Measurements from ENCODE around the gene XRCC1.
"Not testable (repeated sequence)": the region's sequence is repeated elsewhere in the genome, so short reads cannot be mapped to it uniquely, and the experiment has no call there.

Gene XRCC1, protein sequence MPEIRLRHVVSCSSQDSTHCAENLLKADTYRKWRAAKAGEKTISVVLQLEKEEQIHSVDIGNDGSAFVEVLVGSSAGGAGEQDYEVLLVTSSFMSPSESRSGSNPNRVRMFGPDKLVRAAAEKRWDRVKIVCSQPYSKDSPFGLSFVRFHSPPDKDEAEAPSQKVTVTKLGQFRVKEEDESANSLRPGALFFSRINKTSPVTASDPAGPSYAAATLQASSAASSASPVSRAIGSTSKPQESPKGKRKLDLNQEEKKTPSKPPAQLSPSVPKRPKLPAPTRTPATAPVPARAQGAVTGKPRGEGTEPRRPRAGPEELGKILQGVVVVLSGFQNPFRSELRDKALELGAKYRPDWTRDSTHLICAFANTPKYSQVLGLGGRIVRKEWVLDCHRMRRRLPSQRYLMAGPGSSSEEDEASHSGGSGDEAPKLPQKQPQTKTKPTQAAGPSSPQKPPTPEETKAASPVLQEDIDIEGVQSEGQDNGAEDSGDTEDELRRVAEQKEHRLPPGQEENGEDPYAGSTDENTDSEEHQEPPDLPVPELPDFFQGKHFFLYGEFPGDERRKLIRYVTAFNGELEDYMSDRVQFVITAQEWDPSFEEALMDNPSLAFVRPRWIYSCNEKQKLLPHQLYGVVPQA

DNA sequence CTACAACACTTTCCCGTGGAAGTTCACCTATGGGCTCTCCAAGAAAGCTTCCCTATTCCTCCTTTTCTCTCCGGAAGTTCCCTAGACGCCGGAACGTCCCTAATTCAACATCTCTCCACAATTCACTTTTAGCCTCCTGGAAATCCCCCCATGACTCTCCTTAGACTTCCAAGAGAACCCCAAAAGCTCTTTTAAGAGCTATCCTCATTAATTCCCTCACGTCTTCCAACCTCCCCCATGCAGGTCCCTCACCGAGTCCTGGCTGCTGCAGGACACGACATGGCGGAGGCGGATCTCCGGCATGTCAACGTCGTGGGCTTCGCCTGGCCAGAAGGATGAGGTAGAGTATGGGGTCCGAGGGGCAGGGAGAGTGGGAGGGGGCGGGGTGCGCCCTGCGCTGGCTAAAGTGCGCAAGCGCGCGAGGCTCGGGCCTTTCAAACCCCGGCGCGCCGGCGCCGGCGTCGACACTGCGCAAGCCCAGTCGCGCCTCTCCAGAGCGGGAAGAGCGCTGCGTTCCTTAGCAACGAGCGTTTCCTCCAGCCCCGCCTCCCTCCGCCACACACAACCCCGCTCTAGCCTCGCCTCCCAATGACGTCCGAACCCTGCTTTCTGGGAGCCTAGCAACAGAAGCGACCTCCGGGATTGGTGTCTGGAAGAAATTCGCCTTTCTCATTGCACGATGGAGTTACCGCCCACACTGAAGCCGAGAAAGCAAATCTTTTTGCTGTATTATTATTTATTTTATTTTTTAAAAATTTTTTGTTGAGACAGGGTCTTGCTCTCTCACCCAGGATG, at the start of gene XRCC1, which contains the start of gene PINLYP:
TSS of gene XRCC1 (minus strand) at position 372 of the 795 bp plus-strand sequence. CDS start at position 303, 69 bp downstream.
TSS of gene PINLYP (plus strand) at position 646 of the 795 bp plus-strand sequence. CDS start 1,391 bp downstream, outside the sequence.
- peak; percentile 99 for DNase-seq

DNA sequence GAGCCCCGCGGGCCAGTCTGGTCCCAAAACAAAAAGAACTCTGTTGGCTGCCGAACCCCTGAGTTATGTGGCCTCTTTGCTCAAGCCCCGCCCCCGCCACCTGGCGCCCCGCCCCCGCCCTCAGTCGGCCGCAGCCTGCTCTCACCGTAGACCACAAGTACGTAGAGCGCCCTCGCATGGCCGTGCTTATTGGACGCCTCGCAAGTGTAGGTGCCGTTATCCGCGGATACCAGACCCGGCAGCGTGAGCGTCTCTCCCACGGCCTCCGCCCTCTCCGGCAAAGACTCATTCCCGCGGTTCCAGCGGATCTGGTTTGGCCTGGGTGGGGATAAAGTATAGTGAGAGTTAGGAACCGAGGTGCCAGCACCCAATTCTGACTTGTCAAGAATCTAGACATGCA, 49.6 kb upstream of the XRCC1 start:
- DNase-seq = no peak

DNA sequence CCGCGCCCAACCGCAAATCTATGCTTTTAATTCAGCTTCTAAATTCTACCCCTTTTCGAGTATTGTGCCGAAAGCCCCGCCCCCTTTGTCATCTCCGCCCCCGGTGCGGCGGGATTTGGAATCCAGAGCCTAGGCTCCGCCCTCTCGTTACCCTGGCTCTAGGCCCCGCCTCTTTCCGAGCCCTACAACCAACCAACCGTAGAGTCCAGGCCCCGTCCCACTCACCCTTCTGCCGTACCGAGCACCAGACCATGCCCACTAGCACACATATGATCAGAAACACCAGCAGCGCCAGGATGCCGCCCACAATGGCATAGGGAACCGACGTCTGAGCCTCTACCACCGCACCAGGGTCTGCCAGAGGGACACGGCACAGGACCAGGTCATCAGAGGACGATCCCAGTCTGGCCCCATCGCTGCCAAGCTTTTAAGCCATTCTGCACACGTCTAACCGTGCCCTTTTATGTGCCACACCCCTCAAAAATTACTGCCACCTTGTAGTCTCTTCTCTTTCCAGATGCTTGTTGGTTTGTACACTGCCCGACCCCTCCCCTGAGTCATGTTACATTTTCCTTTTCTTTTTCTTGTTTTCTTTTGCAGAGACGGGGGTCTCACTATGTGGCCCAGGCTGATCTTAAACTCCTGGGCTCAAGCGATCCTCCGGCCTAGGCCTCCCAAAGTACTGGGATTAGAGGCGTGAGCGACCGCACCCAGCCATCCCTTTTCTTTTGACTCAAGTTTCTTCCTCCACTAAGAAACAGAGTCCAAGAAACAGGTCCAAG, 48.8 kb upstream of the XRCC1 start:
- DNase-seq = no peak

DNA sequence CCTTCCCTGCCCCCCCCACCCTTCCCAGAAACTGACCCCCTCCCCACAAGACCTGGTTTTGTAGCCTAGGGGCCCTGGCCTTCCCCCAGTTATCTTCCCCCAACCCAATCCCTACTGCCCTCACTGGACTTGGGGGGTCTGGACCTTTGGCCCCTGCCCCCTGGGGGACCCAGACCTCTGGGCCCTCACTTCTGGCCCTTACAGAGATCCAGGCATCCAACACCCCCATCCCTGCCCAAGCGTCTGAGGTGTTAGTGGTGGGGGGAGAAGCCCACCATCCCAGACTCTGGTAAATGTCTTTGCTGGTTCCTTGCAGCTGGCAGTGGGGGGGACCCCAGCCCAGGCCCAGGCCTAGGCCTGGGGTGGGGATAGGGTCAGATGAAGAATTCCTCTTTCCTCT, 47.6 kb upstream of the XRCC1 start:
- DNase-seq = no peak

DNA sequence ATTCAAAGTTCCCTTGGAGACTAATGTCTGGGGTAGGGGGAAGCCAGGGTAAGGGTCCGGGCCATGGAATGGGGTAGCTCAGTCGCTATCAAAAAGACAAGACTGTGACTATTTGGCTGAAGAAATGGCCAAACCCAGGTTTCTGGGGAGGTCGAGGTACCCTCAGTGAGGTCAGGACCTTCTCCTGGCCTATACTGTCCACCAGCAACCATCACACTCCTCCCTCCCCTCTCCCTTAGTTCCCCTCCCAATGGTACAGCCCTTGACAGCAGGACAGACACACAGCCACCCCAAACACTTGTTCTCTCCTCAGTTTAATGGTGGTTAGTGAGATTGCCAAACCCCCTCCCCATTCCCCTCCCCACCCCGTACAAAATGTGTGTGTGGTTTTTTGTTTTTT, 46.7 kb upstream of the XRCC1 start:
- DNase-seq = no peak

DNA sequence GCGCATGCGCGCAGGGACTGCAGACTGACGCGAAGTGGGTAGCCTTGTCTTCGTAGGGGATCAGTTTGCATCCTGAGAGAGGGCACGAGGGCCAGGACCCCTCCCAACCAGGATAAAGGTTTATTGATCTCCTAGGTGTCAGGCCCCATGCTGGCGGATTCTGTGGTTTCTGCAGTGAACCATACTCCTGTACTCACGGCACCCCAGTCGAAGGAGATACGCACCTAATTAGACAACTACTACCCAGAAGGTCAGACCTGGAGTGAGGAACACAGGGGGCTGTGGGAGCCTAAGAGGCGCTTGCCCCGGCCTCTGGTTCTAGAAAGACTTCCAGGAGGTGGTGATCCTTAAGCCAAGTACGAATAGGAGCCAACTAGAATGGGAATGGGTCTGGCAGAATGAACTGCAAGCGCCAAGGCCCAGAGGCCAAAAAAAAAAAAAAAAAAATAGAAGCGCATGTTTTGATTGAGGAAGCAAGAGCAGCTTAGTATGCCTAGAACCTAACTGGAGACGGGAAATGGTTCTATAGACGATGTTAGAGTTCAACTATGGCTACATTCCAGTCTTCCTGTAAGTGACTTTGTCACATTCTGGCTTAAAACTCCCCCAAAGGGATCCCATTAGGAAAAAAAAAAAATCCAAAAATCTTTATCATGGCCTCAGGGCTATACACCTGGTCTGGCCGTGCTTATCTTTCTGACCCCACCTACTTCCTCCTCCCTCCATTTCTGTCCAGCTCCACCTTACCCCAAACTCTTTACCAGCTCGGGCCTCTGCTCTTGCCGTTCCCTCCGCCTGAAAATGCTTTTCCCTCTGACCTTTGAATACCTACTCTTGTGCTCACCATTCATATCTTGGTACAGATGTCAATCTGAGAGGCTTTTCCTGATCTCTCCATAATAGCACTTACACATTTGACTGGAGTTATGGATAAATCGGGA, 45.0 kb upstream of the XRCC1 start:
- DNase-seq = no peak

DNA sequence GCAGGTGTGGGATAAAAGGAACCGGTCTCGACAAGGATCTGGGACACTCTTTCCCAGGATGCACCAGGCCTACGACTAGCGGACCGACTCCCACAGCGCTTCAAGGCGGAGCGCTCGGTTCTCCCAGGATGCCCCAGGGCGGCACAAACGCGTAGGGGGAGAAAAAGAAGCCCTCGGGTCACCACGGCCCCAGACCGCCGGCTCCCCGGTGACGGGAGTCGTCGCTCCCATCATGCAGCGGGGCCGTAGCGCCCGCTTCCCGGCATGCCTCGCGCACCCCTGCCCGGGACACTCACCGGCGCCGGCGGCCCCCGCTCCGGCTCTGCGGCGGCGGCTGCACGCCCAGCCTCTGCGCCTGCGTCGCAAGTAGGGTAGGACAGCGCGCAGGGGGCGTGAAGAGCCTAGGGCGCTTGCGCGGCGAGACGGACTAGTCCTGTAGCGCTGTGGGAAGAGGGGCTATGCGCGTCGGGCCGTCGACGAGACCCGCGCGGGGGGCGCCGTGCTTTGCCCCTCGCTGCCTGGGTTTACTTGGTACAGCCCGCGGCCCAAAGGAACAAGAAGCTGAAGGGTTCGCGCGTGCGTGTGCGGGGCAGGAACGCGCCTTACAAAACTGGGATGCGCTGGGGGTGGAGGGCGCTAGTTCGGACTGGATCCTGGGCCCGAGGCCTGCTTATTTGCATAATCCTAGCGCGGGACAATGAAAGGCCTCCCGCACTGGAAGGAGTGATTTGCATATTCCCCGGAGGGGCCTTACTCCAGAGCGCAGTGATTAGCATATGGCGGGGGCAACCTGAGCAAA, 44.1 kb upstream of the XRCC1 start, which contains the start of gene ZNF428:
TSS of gene ZNF428 (minus strand) at position 368 of the 799 bp plus-strand sequence. CDS start 5,325 bp downstream, outside the sequence.
- peak; percentile 87 for DNase-seq

DNA sequence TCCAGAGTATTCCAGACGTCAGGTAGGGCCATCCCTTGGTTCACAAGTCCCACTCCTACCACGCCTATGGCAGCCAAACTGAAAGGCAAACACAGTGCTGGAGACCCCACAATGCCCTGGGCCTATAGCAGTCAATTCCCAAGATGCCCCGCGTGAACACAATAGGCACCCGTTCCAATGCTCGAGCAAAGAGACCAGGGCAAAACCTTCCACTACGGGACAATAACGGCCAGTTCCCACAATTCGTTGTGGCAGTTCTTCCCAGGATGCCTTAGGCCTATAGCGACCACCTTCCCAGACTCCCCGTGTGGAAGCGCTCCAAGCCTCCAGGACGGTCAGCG, 43.6 kb upstream of the XRCC1 start:
- no peak for DNase-seq

DNA sequence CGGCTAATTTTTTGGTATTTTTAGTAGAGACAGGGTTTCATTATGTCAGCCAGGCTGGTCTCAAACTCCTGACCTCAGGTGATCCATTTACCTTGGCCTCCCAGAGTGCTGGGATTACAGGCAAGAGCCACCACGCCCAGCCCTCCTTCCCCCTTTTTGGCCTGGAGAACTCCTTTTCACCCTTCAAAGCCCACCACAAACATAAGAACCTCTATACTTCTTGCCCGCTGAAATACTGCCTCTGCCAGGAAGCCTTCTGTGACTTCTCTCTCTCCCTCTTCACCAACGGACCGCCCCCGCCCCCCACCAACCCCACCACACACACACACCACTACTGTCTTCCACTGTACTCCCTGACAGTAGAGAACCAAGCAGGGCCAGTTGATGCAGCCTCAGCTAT, 41.6 kb upstream of the XRCC1 start:
- no peak for DNase-seq

DNA sequence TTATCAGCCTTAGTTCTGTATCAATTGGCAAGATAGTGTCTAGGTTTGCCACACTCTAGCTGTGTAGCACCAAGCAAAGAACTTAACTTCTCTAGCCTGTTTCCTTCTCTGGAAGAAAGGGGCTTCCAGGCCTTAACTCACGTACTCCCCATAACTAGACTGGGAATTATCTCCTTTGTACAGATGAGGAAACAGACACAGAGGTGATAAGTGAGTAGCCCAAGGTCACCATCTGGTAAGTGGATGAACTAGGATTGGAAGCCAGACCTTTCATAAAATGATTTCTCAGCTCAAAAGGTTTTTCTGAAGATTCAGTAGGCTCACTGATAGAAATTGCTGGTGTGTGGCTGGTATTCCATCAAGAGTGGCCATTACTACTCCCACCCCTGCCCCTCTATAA, 41.0 kb upstream of the XRCC1 start:
- DNase-seq = no peak

DNA sequence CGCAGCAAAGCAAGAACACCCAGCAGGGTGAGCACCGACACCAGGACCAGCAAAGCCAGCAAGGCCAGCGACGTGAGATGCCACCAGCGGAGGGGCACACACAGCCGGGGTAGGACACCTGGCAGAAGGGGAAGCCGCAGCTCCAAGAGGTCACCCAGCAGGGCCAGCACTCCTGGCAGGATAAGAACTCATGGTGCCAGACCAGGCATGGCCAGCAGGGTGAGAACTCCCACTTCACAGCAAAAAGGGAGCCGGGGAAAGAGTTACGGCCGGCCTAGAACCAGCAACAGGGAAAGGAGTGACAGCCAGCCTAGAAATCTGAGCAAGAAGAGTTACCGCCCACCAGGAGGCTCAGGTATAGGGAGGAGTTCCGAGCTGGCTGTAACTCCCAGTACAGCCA, 37.0 kb upstream of the XRCC1 start:
- no peak for DNase-seq

DNA sequence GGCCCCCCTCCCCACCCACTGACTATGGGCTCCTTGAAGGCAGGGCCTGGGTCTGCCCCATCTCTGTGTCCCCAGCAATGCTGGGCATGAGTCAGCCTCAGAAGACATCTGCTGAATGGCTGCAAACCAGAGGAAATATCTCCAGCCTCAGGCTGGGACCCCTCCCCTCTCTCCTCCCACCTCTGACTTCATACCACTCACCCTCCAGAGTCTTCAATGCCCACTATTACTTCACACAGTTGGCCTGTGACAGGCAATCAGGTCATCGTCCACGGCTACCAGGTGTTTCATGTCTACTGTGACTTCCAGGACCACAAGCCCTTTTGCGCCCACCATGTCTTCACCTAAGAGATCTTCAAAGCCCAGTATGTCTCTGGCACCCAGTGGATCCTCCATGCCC, 36.5 kb upstream of the XRCC1 start, which contains the start of gene SRRM5:
TSS of gene SRRM5 (plus strand) at position 301 of the 400 bp plus-strand sequence. CDS start at position 335, 34 bp downstream.
- DNase-seq = no peak

DNA sequence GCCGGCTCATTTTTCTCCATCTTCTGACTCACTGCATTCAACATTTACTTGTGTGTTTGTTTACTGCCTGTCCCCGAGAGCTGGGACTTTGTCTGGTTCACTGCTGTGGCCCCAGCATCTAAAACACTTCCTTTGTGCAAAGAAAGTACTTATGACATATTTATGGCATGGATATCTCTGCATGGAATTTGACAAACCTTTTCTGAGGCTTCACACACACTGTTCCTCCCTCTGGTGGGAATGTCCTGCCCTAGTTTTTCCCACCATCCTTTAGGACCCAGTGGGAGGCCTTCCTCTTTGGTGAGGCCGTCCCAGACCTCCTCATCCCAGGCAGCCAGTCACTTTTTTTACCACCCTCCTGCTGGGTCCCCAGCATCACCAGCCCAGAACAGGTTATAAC, 35.2 kb upstream of the XRCC1 start:
- no peak for DNase-seq

DNA sequence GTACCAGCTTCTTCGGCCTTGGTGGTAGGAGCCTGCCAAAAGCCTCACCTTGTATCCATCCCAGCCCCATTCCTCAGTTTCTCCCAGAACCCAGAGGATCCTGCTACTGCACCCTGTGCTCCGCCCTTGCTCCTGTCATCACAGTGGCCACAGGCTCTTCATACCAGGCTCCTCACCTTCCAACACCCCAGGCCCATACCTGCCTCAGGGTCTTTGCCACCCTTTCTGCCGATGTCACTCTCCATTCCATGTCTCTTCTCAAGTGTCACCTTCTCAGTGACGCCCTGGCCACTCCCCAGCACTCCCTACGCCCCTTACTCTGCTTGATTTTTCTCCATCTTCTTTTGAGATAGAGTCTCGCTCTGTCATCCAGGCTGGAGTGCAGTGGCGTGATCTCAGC, 34.5 kb upstream of the XRCC1 start:
- no peak for DNase-seq

DNA sequence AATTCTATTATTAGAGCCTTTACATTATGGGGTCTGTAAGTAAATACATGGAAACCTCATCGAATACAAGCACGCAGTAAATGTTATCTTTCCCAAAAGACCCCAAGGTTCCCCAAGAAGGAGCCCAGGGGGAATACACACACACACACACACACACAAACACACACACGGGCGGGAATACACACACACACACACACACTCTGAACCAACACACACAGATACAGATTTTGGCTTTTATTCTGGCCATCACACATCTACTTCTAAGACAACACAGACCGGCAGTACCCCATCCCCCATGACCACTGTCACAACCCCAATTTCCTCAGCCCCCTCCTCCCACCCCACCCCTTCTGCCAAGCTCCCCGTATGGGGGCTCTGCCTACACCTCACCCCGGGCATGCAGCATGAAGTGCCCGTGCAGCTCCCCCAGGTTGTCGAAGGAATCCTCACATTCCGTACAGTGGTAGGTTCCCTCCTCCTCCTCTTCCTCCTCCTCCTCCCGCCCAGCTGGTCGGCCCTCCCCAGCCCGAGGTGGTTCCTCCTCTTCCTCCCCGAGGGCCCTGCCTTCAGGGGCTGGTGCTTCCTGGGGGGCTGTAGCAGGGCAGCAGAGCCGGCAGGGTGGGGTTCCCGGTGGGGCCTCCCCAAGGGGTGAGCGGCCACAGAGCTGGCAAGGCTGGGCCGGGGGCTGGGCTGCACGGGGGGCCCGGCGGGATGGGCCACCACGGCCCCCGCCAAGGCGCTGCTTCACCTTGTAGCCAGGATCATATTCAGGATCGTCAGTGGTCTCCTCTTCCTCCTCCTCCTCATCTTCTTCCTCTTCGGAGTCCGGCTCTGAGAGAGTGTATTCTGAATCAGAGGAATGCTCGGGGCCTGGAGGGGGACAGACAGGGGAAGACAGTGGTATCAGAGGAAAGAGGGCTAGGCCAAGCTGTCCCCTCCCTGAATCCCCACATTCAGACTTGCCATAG, 32.2 kb upstream of the XRCC1 start:
- no peak for DNase-seq

DNA sequence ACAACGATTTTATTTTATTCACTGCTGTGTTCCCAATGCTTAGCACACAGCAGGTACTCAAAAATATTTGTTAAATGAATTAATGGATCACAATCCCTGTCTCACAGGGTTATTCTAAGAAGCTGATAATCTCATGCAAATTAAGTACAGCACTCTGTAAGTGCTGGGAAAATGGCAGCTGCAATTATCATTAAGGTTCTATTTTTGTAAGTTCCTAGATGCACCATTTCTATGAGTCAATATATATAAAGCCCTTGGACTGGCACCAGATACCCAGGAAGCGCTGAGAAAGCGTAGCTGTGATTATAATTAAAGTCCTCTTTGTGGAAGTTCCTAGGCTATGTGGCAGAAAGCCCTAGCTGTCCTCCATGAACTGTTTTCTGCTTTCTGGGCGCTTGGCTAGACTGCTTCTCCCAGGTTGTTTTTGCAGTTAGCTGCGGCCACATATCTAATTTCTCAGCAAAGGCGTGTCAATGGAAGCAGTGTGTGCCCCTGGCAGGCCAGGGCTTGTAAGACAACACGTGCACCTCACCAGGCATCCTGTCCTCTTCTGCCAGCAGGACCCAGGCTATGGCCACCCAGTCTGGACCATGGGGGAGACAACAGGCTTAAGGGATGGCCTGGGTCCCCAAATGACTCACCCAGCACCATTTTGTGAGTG, 31.4 kb upstream of the XRCC1 start:
- no peak for DNase-seq

DNA sequence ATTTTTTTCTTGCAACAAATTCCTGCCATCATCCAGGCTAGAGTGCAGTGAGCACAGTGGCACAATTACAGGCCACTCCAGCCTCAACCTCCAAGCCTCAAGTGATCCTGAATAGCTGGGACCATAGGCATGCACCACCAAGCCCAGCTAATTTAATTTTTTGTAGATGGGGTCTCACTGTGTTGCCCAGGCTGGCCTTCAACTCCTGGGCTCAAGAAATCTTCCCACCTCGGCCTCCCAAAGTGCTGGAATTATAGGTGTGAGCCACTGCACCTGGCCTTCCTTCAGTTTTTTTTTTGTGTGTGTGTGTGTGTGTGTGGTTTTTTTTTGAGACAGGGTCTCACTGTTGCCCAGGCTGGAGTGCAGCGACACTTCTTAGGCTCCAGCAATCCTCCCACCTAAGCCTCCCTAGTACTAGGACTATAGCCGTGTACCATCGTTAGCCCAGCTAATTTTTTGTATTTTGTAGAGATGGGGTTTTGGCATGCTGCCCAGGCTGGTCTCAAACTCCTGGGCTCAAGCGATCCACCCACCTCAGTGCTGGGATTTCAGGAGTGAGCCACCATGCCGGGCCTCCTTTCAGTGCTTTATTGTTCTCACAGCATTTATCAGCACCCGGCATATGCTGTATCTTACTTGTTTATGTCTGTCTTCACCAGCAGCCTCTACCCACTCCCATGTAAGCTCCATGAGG, 30.7 kb upstream of the XRCC1 start:
- DNase-seq = no peak

DNA sequence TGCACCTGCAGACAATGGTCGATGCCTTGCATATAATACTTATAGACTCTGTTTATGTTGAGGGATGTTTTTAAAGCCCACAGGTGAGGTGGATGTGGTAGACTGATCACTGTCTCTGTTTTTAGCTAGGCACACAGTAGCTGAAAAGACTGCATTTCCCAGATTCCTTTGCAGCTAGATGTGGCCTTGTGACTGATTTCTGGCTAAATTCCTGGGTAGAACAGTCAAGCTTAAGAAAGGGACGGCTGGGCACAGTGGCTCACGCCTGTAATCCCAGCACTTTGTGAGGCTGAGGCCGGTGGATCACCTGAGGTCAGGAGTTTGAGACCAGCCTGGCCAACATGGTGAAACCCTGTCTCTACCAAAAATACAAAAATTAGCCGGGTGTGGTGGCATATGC, 25.0 kb upstream of the XRCC1 start:
- DNase-seq = not testable (repeated sequence)

All from EL (cell line).